Astrocyte of the hippocampus (primary cell): Measurements from ENCODE around the gene GRHL3.

Experiments used
- DNase-seq: peaks from one replicate; pipeline ENCODE4 v3.0.0; 2011; ENCODE audit warnings: low read depth, low spot score

GRHL3 gene

GRCh38 chr1:24293392-24294227 lies 25.5 kb upstream of the GRHL3 start:
- no peak for DNase-seq

- peak; percentile 71 for DNase-seq
These were observed 24.9 kb upstream of the GRHL3 start for GRCh38 chr1:24294228-24294672.

- no peak for DNase-seq
These were observed 24.3 kb upstream of the GRHL3 start for GRCh38 chr1:24294716-24295371.

DNA sequence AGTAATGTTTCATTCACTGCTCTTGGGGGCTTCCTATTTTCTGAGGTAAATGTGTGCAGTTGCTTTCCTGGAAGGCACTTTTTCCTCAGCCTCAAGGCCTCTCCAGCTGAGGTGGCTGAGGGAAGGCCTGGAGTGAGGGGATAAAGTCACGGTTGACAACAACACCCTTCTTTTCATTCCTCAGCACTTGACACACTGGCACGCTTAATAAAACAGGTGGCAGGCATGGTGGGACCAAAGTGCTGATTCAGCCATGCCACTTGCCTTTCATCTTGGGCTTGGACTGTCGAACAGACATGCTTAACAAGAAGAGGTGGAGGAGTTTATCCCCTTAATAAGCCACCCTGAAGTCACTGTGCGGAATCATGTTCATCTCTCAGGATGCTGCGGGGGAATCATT lies 23.6 kb upstream of the GRHL3 start:
- no peak for DNase-seq

DNA sequence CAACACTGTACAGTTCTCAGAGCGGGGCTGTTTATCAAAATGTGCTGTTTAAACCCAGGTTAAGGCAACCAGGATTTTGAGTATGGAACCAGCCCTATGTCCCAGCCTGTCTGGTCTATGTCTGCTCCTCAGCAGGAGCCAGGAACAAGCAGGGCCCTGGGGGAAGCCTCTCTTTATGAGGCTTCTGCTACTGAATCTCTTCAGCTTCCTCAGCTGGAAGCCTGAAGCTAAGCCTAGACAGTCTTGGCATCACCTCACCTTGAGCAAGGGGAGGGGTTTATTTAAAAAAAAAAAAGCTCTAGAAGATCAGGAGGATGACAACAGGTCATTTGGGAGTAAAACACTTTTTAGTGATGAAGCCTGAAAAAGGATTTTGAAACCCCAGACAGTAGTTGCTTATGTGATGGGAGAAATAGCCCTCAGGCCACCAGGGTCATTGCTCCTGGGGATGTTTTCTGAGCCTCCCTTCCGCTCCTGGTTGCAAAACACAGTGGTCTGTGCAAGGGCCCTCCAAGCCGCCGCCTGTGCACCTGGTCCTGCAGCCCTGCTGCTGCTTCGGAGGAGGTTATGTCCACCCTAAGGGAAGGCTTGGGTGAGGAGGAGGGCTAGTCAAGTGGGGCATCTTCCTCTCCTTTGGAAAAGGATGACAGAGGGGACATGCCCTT lies 21.8 kb upstream of the GRHL3 start:
- no peak for DNase-seq

- DNase-seq = no peak
These were observed 21.3 kb upstream of the GRHL3 start for GRCh38 chr1:24297852-24298232.

- DNase-seq = no peak
These were observed 20.6 kb upstream of the GRHL3 start for GRCh38 chr1:24298606-24299005.

DNA sequence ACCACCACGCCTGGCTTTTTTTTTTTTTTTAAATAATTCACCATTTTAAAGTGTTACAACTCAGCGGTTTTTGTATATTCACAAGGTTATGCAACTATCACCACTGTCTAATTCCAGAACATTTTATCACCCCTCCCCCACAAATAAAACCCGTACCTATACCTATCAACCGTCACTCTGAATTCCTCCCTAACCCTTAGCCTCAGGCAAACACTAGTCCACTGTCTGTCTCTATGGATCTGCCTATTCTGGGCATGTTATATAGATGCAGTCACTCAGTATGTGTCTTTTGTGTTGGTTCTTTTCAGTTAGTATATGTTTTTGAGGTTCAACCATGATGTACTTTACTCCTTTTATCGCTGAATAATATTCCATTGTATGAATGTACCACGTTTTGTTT lies 19.3 kb upstream of the GRHL3 start:
- DNase-seq = no peak

- DNase-seq = no peak
These were observed 18.0 kb upstream of the GRHL3 start for GRCh38 chr1:24300971-24301784.

- DNase-seq = no peak
These were observed 17.4 kb upstream of the GRHL3 start for GRCh38 chr1:24301785-24302175.

GRCh38 chr1:24302209-24302611 lies 16.9 kb upstream of the GRHL3 start:
- no peak for DNase-seq

DNA sequence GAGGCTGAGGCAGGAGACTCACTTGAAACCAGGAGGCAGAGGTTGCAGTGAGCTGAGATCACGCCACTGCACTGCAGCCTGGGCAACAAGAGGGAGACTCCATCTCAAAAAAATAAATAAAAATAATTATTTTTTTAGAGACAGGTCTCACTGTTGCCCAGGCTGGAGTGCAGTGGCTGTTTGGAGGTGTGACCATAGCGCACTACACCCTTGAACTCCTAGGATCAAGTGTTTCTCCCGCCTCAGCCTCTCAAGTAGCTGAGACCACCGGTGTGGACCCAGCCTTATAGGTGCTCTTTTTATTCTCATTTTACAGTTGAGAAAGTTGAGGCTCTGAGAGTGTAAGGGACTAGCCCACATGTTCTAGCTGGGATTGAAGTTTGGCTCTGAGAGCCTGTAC lies 15.6 kb upstream of the GRHL3 start:
- DNase-seq = no peak

DNA sequence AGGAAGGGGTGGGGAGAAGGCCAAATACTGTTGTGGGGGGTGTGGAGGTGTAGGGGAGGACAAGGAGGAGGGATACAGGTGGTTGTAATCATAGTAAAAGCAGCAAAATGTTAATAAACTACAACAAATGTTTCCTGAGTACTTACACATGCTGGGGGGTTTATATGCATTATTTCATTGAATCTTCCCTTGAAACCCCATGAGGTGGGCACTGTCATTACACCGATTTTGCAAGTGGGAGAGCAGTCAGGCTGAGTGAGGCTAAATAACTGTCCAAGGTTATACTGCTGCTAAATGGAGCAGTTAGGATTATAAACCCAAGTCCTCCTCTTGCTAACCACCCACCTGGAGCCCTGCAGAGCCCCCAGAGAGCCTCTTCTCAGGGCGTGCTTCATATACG lies 14.4 kb upstream of the GRHL3 start:
- DNase-seq = no peak

DNA sequence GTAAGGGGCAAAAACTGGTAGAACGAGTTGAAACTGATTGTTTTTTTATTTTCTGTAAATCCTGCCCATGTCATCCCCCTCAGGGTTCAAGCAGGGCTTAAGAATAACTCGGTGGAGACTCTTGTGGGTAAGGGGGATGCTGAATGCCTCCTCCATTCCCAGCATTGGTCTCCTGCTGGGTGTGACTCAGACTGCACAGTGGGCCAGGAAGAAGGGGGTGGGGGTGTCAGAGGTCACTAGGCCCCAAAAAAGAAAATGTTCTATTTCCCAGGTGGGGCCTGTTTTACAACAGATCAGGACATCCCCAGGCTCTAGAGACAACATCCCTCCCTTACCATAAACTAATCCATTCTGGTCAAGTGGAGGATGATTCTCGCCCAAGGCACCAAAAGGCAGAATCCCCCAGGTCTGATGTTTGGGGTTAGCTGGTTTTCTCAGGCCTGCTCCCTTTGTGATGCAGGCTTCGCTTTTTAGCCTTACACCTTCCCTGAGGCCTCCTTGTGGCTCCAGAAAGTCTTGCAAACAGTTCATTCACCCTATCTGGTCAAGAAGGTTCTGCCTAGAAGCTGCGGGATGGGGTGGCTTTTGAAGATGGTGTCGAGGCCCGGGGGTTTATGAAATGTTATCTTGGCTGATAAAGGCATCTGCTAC lies 10.7 kb upstream of the GRHL3 start:
- DNase-seq = no peak

- peak; percentile 65 for DNase-seq
These were observed 9.2 kb upstream of the GRHL3 start for GRCh38 chr1:24309762-24310485.

GRCh38 chr1:24311234-24311633 lies 7.9 kb upstream of the GRHL3 start:
- no peak for DNase-seq

GRCh38 chr1:24311741-24312140 lies 7.4 kb upstream of the GRHL3 start:
- no peak for DNase-seq

- no peak for DNase-seq
These were observed 3.8 kb upstream of the GRHL3 start for GRCh38 chr1:24315391-24315790.

DNA sequence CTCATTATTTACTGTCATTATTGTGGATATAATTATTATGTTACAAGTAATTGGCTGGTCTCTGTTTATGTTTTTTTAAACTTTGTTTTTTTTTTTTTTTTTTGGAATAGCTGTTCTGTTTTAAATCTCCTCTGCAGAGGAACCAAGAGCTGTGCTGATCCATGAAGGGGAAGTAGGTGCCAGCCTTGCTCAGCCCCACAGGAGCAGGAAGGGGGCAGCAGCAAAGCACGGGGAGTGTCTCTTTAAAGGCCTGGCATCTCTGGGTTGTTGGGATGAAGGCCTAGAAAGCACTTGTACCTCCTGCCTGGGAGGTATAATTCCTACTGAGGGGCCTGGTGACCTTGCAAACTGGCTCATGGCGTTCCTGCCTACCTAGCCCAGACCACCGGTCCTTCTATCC lies 2.5 kb upstream of the GRHL3 start:
- no peak for DNase-seq

GRCh38 chr1:24317081-24317480 lies 2.1 kb upstream of the GRHL3 start:
- no peak for DNase-seq
